ENCODE results near the gene ELMO3. TPM values are rescaled to one million over a fixed set of nuclear protein-coding genes. Genes with fewer than 3 reads are reported as not detected.

Gene ELMO3
- total RNA-seq, 4 donors from 2014 or later = 25.6 to 119 (median 82.2) TPM

GRCh38 chr16:67249178-67250044 is 50.5 kb downstream of the ELMO3 start:
- DNase-seq = peak in 1 of 3 donors; percentile 47
- TF ChIP-seq POLR2A (IDR thresholded peaks at IDR 0.05) (no peak), CTCF (IDR thresholded peaks at IDR 0.05) (no peak)
- H3K27me3 ChIP-seq = peaks cover 0 to 5% of the 10 kb centered on the region in 2 donors
- H3K4me1 ChIP-seq = peaks cover 5 to 35% (median 27%) of the 10 kb centered on the region in 4 donors
- peak overlapping the region; percentile 46 to 72 (median 58) for H3K4me3 ChIP-seq
- no peaks in the 10 kb centered on the region for H3K9me3 ChIP-seq
- H3K36me3 ChIP-seq = no peaks in the 10 kb centered on the region
- no peak overlapping the region for H3K27ac ChIP-seq

- DNase-seq = no peak
- no peak overlapping the region for H3K4me3 ChIP-seq
- no peaks in the 10 kb centered on the region for H3K9me3 ChIP-seq
- no peaks in the 10 kb centered on the region for H3K36me3 ChIP-seq
- peaks cover 5 to 29% (median 22%) of the 10 kb centered on the region in 4 donors for H3K4me1 ChIP-seq
- H3K27me3 ChIP-seq = peaks cover 0 to 5% of the 10 kb centered on the region in 2 donors
- TF ChIP-seq CTCF (IDR thresholded peaks at IDR 0.05) = no peak
- no peak for TF ChIP-seq POLR2A (IDR thresholded peaks at IDR 0.05)
- H3K27ac ChIP-seq = no peak overlapping the region
Observed at GRCh38 chr16:67250045-67250327, 51.1 kb downstream of the ELMO3 start.

- peak in 1 of 3 donors; percentile 26 for DNase-seq
- Histone ChIP-seq H3K4me3 (no peak overlapping the region), H3K27me3 (peaks cover 0 to 5% of the 10 kb centered on the region in 2 donors), H3K36me3 (no peaks in the 10 kb centered on the region), H3K9me3 (no peaks in the 10 kb centered on the region), H3K4me1 (peaks cover 0 to 15% (median 9%) of the 10 kb centered on the region in 4 donors), H3K27ac (no peak overlapping the region)
- TF ChIP-seq CTCF (IDR thresholded peaks at IDR 0.05) = no peak
Observed at GRCh38 chr16:67252609-67253497, 53.9 kb downstream of the ELMO3 start.

Small RNAs within 50 kb of the gene (small RNA-seq; reads per million reads assigned to genes)
- gene MIR328 = 2.4 to 4.1 reads per million in 2 donors

Other genes starting within 250 kb of the ELMO3 start
- gene CES3, start 237.9 kb upstream of the ELMO3 start, total RNA-seq = 100 to 1,000 TPM in 3 of 4 donors, 10 to 100 TPM in 1; 28.9 to 227 (median 161) TPM
- gene CES4A, start 210.5 kb upstream of the ELMO3 start, total RNA-seq = 10 to 100 TPM; 13.7 to 26.5 (median 17.9) TPM
- 10 to 100 TPM; 14.0 to 30.5 (median 26.6) TPM for gene CBFB, start 170.0 kb upstream of the ELMO3 start, total RNA-seq
- gene PHAF1, start 89.2 kb upstream of the ELMO3 start, total RNA-seq = 10 to 100 TPM; 11.4 to 30.6 (median 20.4) TPM
- gene B3GNT9, start 48.1 kb upstream of the ELMO3 start, total RNA-seq = 1 to 10 TPM; 2.5 to 4.0 (median 3.5) TPM
- 10 to 100 TPM; 23.5 to 52.0 (median 32.0) TPM for gene TRADD, start 39.2 kb upstream of the ELMO3 start, total RNA-seq
- 10 to 100 TPM; 19.6 to 57.1 (median 35.1) TPM for gene FBXL8, start 39.2 kb upstream of the ELMO3 start, total RNA-seq
- gene HSF4, start 34.4 kb upstream of the ELMO3 start, total RNA-seq = 100 to 1,000 TPM in 1 of 4 donors, 10 to 100 TPM in 3; 15.6 to 140 (median 69.8) TPM
- 10 to 100 TPM; 24.4 to 65.2 (median 34.1) TPM for gene NOL3, start 28.6 kb upstream of the ELMO3 start, total RNA-seq
- gene MATCAP1, start 15.2 kb upstream of the ELMO3 start, total RNA-seq = 10 to 100 TPM; 20.8 to 57.8 (median 42.3) TPM
- 10 to 100 TPM in 1 of 4 donors, 1 to 10 TPM in 3; 1.2 to 10.9 (median 4.7) TPM for gene EXOC3L1, start 9.0 kb upstream of the ELMO3 start, total RNA-seq
- gene E2F4, start 7.0 kb upstream of the ELMO3 start, total RNA-seq = 100 to 1,000 TPM; 122 to 182 (median 144) TPM
- 10 to 100 TPM; 23.9 to 40.3 (median 33.3) TPM for gene TMEM208, start 28.0 kb downstream of the ELMO3 start, total RNA-seq
- 10 to 100 TPM; 13.3 to 64.4 (median 38.8) TPM for gene FHOD1, start 48.4 kb downstream of the ELMO3 start, total RNA-seq
- gene SLC9A5, start 49.8 kb downstream of the ELMO3 start, total RNA-seq = 1 to 10 TPM; 1.2 to 2.2 (median 1.8) TPM
- gene PLEKHG4, start 80.4 kb downstream of the ELMO3 start, total RNA-seq = 10 to 100 TPM; 12.3 to 16.5 (median 14.0) TPM
- not detected for gene KCTD19, start 127.6 kb downstream of the ELMO3 start, total RNA-seq
- 1 to 10 TPM in 1 of 4 donors, not detected in 3; 5.1 TPM for gene LRRC36, start 127.7 kb downstream of the ELMO3 start, total RNA-seq
- 10 to 100 TPM in 2 of 4 donors, 1 to 10 TPM in 2; 6.6 to 33.3 (median 16.6) TPM for gene TPPP3, start 194.4 kb downstream of the ELMO3 start, total RNA-seq
- 10 to 100 TPM in 1 of 4 donors, 1 to 10 TPM in 3; 3.5 to 14.5 (median 6.3) TPM for gene ZDHHC1, start 217.3 kb downstream of the ELMO3 start, total RNA-seq
- gene HSD11B2, start 232.0 kb downstream of the ELMO3 start, total RNA-seq = 100 to 1,000 TPM; 116 to 688 (median 499) TPM